ENCODE measurements around the gene TNK1.

TNK1 gene

DNA sequence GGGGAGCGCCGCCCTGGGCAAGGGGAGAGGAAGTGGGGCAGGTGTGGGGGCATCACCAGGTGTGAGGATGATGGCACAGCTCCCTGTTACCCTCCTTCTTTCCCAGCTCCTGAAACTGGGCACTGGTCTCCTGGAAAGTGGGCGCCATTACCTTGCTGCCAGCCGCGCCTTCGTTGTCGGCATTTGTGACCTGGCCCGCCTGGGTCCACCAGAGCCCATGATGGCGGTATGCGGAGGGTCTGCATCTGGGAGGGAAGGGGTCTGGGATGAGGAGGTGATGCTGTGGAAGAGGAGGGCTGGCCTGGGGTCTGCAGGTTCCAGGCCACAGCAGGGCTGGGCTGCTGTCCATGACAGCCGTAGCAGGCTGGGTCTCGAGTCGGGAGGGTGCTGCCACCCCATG is 39.0 kb upstream of the TNK1 start:
- no peak for TF ChIP-seq REST (IDR thresholded peaks at IDR 0.05; ENCODE audit: insufficient read depth in 1 of 2, low read depth in 2 of 2, low read length in 2 of 2)

DNA sequence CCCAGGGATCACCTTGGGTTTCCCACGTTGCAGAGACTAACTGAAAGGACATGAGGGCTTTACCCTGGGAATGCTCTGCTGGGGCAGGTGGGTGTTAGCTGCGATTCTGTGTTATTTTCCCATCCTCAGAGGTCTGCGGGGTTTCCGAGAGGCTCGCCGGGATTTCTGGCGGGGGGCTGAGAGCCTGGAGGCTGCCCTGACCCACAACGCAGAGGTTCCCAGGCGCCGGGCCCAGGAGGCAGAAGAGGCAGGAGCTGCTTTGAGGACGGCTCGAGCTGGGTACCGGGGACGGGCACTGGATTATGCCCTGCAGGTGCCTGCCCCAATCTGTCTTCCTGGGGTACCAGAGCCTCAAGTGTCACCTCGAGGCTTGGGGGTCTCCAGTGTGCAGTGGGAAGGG is 37.6 kb upstream of the TNK1 start:
- TF ChIP-seq SIN3A (IDR thresholded peaks at IDR 0.05; ENCODE audit: borderline replicate concordance, insufficient read depth, low read length) (no peak), REST (IDR thresholded peaks at IDR 0.05; ENCODE audit: insufficient read depth in 1 of 2, low read depth in 2 of 2, low read length in 2 of 2) (no peak), POLR2AphosphoS5 (IDR thresholded peaks at IDR 0.05; ENCODE audit: low read depth, low read length) (no peak), TAF1 (IDR thresholded peaks at IDR 0.05; ENCODE audit: borderline replicate concordance, insufficient read depth, low read length) (no peak), FOXP2 (optimal IDR thresholded peaks at IDR 0.05; ENCODE audit: borderline replicate concordance, extremely low read depth, extremely low read length, insufficient read depth) (no peak)

DNA sequence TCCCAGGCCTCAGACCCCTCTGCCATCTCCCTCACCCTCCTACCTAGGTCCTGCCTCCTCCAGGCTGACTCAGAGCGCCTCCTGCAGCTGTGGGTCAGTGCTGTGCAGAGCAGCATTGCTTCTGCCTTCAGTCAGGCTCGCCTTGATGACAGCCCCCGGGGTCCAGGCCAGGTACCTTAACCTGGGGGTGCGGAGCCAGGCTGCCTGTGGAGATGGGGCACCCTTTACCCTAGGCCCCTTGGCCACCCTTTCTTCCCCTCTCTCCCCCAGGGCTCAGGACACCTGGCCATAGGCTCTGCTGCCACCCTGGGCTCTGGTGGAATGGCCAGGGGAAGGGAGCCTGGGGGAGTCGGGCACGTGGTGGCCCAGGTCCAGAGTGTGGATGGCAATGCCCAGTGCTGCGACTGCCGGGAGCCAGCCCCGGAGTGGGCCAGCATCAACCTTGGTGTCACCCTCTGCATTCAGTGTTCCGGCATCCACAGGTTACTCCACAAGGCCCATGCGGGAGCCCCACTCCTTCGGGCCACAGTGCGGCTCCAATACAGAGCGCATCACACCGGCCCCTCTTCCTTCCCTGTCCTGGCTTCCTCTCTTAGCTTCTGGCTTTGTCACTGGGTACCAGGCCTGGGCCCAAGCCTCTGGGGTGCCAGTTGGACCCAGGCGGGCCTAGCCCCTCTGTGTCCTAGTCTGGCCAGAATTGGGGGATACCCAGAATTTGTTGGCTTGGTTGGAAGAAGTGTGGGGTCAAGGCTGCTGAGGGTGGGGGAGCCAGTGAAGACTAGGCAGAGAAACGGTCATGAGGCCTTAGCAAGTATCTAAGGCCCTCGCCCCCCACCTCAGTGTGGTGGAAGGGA is 33.9 kb upstream of the TNK1 start:
- TF ChIP-seq POLR2AphosphoS5 (IDR thresholded peaks at IDR 0.05; ENCODE audit: low read depth, low read length) (no peak), FOXP2 (optimal IDR thresholded peaks at IDR 0.05; ENCODE audit: borderline replicate concordance, extremely low read depth, extremely low read length, insufficient read depth) (no peak), REST (IDR thresholded peaks at IDR 0.05; ENCODE audit: insufficient read depth in 1 of 2, low read depth in 2 of 2, low read length in 2 of 2) (no peak), SIN3A (IDR thresholded peaks at IDR 0.05; ENCODE audit: borderline replicate concordance, insufficient read depth, low read length) (no peak), TAF1 (IDR thresholded peaks at IDR 0.05; ENCODE audit: borderline replicate concordance, insufficient read depth, low read length) (no peak)

GRCh38 chr17:7347630-7348477 is 33.0 kb upstream of the TNK1 start:
- TF ChIP-seq TAF1 (IDR thresholded peaks at IDR 0.05; ENCODE audit: borderline replicate concordance, insufficient read depth, low read length): no peak
- no peak for TF ChIP-seq SIN3A (IDR thresholded peaks at IDR 0.05; ENCODE audit: borderline replicate concordance, insufficient read depth, low read length)

- TF ChIP-seq SIN3A (IDR thresholded peaks at IDR 0.05; ENCODE audit: borderline replicate concordance, insufficient read depth, low read length): no peak
- no peak for TF ChIP-seq FOXP2 (optimal IDR thresholded peaks at IDR 0.05; ENCODE audit: borderline replicate concordance, extremely low read depth, extremely low read length, insufficient read depth)
- TF ChIP-seq TAF1 (IDR thresholded peaks at IDR 0.05; ENCODE audit: borderline replicate concordance, insufficient read depth, low read length): no peak
- no peak for TF ChIP-seq REST (IDR thresholded peaks at IDR 0.05; ENCODE audit: insufficient read depth in 1 of 2, low read depth in 2 of 2, low read length in 2 of 2)
- no peak for TF ChIP-seq POLR2AphosphoS5 (IDR thresholded peaks at IDR 0.05; ENCODE audit: low read depth, low read length)
These were observed 32.2 kb upstream of the TNK1 start for GRCh38 chr17:7348478-7349242.

Measured in PFSK-1 (cell line).